Vagina (tissue), 2 donors: ENCODE measurements around the gene LGMN.

ENCODE experiments used
- POLR2A ChIP-seq, 2 donors: fragments of 450-650 bp; IDR thresholded peaks; one replicate each; pipeline ENCODE4 v1.6.1; 2017; ENCODE audit warnings: antibody characterized with exemption in 2 of 2, mild to moderate bottlenecking in 2 of 2, moderate library complexity in 2 of 2
- TF ChIP-seq, protein P1 (sequence below), 3 experiments: fragments of 450-650 bp in 2 of 3; fragments of 200-600 bp in 1 of 3; sonication (generic) in 1 of 3; IDR thresholded peaks; one replicate each; pipeline ENCODE4 v1.5.1; 2017 to 2019; ENCODE audit warnings: antibody characterized with exemption in 3 of 3, mild to moderate bottlenecking in 2 of 3, moderate library complexity in 2 of 3

DNA sequence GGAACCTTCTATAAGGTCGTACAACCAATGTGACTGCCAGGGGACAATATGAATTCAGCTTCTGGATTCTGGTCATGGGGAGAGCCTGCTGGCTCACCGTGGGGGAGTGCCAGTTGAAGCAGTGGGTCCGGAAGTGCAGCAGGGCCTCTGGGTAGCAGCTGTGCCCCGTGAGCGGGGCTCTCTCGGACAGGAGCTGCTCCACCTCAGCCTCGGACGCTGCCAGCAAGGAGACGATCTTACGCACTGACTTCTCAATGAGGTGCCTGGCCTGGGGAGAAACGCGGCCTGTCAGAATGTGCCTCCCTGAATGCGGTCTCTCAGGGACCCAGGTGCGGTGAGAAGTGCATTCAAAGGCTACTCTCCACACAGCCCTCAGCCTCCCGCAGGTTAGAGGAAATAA lies 42.0 kb downstream of the LGMN start:
- TF ChIP-seq, protein P1, sequence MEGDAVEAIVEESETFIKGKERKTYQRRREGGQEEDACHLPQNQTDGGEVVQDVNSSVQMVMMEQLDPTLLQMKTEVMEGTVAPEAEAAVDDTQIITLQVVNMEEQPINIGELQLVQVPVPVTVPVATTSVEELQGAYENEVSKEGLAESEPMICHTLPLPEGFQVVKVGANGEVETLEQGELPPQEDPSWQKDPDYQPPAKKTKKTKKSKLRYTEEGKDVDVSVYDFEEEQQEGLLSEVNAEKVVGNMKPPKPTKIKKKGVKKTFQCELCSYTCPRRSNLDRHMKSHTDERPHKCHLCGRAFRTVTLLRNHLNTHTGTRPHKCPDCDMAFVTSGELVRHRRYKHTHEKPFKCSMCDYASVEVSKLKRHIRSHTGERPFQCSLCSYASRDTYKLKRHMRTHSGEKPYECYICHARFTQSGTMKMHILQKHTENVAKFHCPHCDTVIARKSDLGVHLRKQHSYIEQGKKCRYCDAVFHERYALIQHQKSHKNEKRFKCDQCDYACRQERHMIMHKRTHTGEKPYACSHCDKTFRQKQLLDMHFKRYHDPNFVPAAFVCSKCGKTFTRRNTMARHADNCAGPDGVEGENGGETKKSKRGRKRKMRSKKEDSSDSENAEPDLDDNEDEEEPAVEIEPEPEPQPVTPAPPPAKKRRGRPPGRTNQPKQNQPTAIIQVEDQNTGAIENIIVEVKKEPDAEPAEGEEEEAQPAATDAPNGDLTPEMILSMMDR (IDR thresholded peaks at IDR 0.05) = no peak
- no peak for TF ChIP-seq POLR2A (IDR thresholded peaks at IDR 0.05)
